B cell (primary cell): ENCODE results near the gene RREB1.

Experiments
- CTCF ChIP-seq: fragments of 200-600 bp; IDR thresholded peaks from one replicate; pipeline ENCODE4 v1.8.0; 2022; ENCODE audit warnings: antibody characterized with exemption, mild to moderate bottlenecking
- EZH2 ChIP-seq: IDR thresholded peaks from 2 replicates; pipeline ENCODE4 v1.6.1; 2012; ENCODE audit warnings: borderline replicate concordance, low read depth, mild to moderate bottlenecking, moderate library complexity, low read length; ENCODE audit not compliant: insufficient read depth, poor library complexity, severe bottlenecking

DNA sequence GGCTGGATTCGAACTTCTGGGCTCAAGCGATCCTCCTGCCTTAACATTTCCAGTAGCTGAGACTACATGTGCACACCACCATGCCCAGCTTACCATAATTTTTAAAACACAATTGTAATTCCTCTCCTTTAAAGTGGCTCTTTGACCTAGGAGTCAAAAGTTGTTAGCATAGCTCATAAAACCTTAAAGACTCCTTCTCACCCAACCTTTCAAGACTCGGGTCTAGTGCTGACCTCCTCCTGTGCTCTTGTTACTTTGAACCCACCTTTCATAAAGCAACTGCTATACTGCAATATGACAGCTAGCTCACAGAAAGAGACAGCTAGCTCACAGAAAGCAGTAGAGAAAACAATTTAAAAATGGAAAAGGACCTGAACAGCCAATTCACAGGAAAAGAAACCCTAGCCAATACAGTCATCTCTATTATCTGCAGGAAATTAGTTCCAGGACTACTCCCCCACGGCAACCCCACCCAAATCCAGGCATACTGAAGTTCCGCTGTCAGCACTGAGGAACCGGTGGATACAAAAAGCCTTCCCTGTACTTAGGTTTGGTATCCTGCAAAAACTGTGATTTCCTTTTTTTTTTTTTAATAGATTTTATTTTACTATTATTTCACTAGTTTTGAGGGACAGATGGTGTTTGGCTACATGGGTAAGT lies 185.0 kb downstream of the RREB1 start:
- TF ChIP-seq CTCF, result no peak
- no peak for TF ChIP-seq EZH2
